Measurements from ENCODE around the gene PTDSS2.

Gene PTDSS2

DNA sequence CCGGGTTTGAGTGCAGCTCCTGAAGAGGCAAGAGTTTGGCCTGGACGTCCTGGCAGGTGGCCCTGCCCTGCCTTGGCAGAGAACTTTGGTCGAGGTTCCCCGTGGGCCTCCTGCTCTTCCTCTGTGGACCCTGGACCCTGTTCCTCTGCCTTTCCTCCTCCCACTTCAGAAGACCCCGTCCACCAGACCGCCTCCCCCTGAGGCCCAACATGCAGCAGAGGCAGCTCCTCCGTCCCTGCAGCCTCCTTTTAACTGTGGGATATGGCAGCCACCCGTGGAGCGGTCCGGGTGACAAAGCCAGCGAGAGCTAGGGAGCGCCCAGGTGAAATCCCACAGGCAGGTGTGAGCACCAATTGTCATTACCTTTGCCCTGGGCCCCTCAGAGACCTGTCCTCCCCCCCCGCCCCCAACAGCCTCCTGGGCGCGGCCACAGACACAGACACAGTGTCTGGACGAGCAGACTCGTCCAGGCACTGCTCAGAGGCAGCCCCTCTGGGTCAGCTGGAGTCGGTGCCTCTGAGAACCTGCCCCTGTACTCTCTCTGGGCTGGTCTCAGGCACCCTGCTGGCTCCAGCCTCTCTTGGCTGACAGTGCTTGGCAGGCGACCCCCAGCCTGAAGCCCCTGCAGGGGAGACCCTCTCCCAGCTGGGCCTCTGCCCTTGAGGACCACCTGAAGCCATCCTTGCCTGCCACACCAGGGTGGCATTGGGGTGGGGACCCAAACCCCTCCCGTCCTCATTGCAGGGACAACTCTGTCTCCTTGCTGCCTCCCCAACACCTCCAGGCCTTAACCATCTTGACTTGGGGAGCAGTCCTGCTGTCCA lies 4.1 kb upstream of the PTDSS2 start:
- FAIRE-seq, result no peak
- no peak for DNase-seq (ENCODE audit: insufficient read length, low spot score)

DNA sequence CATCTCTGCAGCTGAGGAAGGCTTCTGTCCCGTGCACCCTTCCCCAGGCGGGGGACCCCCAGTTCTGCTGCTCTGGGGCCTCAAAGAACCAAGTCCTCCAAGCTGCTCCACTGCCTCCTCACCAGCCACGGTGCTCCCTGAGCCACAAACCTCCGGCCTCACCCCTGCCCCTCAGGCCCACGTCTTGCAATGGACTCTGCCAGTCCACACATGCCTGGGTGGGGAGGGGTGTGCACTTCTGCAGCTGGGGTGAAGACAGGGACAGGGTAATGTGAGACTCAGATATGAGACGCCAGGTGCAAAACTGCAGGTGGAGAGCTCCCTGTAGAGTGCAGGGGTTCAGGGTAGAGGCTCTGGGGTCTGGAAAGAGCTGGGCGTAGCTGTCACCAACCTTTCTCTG lies 3.2 kb upstream of the PTDSS2 start:
- FAIRE-seq, result no peak
- DNase-seq (ENCODE audit: insufficient read length, low spot score), result no peak

DNA sequence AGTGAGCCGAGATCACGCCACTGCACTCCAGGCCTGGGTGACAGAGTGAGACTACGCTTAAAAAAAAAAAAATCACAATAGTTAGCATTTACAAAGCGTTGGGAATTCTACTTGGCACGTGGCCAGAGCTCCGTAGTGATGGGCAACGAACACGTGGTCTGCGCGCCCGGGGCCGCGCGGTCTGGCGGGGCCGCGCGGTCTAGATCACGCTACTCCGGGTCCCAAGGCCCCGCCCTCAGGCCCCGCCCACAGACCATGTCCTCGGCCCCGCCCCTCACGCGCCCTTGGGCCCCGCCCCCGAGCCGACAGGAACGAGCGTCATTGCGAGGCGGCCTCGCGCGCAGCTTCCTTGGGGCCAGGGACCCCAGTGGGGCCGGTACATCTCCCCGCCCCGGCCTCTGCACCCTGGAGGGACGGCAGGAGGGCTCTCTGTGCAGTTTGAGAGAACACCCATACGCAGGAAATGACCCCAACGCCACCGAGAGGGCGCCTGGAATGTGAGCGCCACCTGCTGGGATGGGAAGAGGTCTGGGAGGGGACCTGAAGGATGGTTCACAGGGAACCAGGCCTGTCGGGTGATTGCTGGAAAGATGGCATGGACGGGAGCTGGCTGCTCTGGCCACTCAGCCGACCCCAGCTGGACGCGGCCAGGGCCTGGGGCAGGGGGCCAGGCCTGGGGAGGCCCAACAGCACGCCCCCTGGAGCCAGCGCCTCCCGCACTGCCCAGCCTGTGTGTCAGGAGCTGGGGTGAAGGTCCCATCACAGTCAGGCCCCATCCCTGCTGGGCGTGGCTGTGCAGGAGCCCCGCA lies 2.0 kb upstream of the PTDSS2 start:
- peak; percentile 92 for DNase-seq (ENCODE audit: insufficient read length, low spot score)
- FAIRE-seq, result peak; percentile 77

DNA sequence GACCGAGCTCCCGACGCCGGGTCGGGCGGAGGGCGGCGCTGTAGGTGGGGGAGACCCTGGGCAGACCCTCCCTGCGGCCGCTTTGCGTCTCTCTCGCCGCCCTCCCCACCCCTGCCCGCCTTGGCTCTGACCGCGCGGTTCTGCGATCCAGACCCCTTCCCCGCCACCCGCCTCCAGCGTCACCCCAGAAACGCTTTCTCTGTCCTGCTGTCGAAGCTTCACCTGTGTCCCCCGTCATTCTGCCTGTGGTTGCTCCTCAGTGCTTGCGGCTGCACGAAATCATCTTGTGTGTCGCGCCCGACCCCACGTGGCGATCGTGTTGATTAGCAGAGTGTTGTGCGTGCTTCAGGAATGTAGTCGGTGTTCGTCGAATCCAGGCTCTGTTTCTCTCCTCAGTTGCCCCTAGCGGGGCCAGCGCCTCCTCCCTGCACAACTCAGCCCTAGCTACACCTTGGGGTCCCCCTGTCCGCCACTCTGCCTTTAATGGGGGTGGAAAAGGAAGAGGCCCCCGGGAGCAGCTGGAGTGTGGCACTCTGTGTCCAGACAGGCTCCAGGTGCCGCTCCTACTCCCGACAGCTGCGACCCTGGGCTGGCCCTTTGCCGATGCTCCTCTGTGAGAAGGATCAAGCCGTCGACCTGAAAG lies 851 bp downstream of the PTDSS2 start:
- DNase-seq (ENCODE audit: insufficient read length, low spot score), result peak; percentile 66
- peak; percentile 85 for FAIRE-seq

DNA sequence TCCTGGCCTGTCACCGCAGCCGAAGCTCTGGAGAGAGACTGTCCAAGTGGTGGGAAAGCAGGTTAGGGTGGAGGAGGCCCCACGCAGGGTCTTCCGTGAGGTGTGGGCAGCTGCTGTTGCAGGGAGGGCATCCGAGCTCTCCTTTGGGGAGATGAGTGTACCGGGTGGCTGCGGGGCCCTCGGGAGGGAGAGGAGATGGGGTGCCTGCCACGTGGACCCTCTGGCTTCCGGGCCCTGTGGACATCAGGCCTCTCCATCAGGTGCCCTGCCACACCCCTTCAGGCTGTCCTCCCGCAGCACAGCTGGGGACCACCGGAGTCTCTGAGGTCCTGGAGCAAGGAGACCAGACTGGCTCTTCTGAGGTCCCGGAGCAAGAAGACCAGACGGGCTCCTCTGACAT lies 1.7 kb downstream of the PTDSS2 start:
- FAIRE-seq (no peak), DNase-seq (ENCODE audit: insufficient read length, low spot score) (no peak)

DNA sequence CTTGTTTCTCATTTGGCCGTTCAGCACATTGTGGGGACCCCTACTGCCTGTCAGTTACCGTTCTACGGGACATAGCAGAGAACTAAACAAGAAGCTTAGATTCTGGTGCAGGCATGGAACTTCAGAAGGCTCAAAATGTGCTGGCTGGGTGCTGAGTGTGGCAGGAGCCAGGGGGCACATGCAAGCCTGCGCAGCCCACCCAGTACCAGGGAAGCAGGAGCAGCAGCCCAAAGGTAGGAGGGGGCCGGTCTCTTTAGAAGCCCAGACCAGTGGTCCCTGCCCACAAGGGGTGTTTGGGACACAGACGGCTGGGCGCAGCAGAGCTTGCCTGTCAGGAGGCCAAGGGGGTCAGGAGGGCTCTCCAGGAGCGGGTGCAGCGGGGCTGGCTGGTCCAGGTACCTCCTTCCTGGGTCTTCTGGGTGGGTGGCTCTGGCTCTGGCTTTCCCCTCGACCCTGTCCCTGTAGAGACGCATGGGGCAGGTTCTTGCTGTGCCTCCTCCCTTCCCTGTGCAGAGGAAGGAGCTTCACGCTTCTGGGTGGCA lies 2.2 kb downstream of the PTDSS2 start:
- DNase-seq (ENCODE audit: insufficient read length, low spot score) (no peak), FAIRE-seq (no peak)

DNA sequence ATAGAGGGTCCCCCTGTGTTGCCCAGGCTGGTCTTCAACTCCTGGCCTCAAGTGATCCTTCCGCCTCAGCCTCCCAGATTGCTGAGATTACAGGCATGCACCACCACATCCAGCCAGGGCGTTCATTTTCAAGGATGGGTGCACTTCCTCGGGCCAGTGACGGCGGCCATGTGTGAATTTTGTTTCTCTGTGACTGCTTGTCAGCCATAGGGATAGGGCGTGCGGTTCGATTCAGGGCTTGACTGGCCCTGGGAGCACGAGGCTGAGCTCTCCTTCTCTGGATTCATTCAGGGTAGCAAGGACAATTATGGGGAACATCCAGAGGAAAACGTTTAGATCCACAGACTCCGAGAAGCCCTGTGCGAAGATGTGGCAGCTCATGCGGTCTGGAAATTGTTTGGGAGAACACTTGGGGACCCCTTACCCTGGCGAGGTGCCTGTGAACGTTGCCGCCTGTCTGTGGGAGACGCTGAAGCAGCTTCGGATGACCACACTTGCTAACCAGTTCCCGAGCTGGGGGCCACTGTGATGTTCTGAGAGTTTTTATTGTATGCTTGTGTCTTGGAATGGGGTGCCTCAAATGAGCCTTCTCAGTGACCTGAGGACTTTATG lies 2.9 kb downstream of the PTDSS2 start:
- no peak for FAIRE-seq
- DNase-seq (ENCODE audit: insufficient read length, low spot score), result no peak

DNA sequence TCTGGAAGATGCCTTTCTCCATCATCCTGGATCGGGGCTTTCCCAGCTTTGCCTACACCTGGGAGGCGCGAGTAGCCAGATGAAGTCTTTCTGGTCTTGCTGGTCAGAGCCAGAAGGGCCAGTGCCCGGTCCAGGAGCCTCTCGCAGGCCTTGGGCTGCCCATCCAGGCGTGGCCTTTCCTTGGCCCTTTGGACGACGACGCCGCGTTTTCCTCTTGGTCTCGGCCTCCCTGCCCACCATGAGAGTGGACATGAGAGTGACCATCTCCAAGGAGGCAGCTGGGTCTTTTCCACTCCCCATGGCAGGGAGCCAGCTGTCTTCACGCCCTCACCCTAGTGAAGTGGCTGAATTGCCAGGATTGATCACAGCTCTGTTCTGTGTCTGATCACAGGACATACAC lies 3.5 kb downstream of the PTDSS2 start:
- no peak for FAIRE-seq
- no peak for DNase-seq (ENCODE audit: insufficient read length, low spot score)

DNA sequence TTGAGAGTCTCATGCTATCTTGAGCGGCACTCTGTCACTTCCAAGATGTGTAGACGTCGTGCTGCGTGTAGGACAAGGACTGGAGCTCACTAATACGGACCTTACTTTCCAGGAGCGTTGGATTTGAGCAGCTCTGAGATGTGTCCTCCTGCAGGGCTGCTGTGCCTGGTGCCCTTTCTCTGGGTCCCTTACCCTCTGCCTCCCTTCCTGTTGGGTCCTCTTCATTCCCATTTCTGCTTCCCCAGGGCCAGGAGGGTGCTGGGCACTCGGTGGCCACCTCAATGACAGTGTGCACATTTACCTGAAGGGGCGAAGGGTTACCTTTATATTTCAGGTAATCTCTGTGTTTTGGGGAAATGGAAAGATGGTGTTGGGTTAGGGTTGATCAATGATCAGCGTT lies 4.0 kb downstream of the PTDSS2 start:
- no peak for DNase-seq (ENCODE audit: insufficient read length, low spot score)
- no peak for FAIRE-seq

DNA sequence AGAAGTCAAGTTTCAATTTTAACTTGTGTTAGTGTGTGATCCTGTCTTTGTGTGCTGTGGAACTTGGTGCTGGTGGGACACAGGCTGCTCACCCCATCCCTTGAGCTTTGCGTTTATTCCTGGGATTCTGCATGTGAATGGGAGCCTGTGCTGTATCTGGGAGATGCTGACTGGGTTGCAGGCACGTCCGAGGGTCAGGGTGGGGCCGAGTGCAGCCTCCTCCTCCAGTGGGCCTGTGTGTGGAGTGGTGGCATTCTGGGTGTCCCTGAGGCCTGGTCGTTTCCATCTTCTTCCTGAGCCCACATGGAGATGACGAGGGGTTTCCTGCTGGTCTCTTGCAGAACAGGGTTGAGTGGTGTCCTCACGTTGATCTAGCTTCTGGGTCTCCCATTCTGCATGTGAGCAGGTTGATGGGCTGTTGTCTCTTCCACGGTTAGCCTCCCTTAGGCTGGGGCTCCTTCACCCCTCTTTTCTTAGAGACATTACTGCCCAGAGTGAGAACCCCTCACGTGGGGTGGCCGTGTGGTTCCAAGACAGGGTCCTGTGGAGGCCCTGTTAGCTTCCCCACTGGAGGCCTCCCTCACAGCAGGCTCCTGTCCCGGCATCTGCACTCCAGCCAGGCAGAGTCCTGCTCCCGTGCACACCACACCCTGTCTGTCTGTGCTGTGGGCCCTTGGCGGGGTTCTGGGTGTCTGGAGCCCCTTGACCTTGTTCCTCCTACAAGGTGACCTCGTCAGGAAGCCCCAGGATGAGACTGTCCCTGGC lies 4.9 kb downstream of the PTDSS2 start:
- FAIRE-seq (no peak), DNase-seq (ENCODE audit: insufficient read length, low spot score) (no peak)

DNA sequence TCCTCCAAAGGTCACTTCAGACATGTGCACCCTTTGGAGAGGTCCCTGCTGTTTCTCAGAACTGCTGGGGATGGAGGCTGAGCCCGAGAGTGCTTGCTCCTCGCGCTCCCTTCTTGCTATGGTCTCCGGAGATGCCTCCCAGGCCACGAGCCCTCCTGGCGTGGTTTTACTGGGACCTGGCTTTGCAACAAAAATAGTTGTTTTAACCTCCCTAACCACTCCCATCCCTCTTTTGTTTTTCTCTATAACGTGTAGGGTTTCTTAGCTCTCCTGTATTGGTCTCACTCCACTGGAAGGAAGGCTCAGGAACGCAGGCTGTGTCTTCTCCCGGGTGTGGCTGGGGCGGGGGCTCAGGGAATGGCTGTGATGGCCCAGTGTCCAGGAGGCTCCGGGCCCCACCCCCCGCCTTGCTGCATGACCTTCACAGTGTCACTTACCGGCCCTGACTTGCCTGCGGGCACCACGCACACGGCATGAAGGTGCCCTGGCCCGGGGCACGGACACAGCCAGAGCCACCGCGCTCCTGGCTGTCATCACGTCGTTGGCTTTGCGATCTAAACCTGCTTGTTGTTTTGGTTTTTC lies 5.6 kb downstream of the PTDSS2 start:
- FAIRE-seq (no peak), DNase-seq (ENCODE audit: insufficient read length, low spot score) (no peak)

DNA sequence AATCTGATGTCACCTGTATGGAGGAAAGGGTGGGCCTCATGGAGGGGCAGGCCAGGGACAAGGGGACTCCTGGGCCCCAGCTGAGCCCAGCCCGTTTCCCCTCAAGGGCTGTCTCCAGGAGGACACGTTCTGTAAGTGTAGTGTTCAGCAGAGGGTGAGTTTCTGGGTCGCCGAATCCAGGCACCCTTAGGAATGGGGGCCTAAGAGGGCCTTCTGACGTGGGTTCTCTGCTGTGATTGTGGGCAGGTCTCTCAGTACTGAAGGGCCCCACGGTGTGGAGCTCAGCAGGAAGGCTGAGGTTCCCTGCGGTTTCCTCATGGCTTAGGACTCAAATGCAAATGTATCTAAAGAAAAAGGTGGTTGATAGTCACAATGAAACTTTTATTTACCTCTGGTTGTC lies 6.5 kb downstream of the PTDSS2 start:
- FAIRE-seq (no peak), DNase-seq (ENCODE audit: insufficient read length, low spot score) (no peak)

DNA sequence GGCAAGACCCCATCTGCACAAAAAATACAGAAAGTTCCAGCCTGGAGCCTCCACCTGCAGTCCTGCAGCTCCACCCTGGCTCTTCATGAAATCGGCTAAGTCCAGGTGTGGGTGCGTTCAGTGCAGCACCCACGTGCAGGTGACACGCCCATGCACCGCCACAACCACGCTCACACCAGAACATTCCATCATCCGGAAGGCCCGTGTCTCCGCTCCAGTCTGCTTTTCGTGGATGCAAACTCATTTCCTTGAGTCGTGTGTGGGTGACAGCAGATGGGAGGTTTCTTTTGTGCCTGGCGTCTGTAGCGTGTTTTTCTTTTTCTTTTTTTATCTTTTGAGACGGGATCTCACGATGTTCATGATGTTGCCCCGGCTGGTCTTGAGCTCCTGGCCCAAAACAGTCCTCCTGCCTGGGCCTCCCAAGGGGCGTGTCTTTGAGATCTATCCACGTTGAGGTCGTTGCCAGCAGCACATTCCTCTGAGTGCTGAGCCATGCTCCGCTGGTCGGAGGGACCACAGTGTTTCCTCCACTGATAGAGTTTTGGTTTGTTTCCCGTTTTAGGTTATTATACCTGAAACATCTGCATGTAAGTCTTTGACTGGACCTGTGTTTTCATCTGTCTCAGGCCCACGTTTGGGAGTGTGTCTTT lies 7.2 kb downstream of the PTDSS2 start:
- no peak for DNase-seq (ENCODE audit: insufficient read length, low spot score)
- FAIRE-seq, result no peak

DNA sequence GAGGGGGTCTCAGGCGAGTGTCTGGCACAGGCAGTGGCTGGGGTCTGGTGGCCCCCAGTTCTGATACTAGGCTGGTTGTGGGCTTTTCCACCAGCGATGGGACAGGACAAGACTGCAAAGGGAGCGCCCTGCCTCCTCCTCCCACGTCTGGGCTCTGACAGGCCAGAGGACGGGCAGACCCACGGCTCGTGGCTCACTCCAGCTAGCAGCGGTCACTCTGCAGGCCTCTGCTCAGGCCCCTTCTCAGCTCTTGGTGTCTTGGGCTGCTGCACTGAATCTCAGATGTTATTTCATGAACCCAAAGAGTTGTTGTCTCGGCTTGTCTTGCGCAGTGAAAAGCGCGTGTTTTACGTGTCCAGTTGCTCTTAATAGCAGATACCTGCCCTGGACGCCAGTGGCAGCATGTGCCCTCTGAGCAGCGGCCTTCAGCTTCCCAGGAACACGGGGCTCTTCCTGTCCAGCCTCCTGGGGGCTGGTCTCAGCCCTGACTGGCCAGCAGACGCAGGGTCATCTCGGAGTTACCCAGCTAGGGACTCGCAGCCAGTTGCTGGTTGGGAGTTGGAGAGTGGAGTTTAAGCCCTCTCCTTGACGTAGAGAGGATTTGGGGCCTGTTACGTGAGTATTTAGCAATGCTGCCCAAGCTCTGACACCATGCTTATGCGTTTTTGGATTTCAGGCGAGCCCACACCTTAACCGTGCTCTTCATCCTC lies 9.6 kb downstream of the PTDSS2 start:
- no peak for FAIRE-seq
- DNase-seq (ENCODE audit: insufficient read length, low spot score), result no peak

DNA sequence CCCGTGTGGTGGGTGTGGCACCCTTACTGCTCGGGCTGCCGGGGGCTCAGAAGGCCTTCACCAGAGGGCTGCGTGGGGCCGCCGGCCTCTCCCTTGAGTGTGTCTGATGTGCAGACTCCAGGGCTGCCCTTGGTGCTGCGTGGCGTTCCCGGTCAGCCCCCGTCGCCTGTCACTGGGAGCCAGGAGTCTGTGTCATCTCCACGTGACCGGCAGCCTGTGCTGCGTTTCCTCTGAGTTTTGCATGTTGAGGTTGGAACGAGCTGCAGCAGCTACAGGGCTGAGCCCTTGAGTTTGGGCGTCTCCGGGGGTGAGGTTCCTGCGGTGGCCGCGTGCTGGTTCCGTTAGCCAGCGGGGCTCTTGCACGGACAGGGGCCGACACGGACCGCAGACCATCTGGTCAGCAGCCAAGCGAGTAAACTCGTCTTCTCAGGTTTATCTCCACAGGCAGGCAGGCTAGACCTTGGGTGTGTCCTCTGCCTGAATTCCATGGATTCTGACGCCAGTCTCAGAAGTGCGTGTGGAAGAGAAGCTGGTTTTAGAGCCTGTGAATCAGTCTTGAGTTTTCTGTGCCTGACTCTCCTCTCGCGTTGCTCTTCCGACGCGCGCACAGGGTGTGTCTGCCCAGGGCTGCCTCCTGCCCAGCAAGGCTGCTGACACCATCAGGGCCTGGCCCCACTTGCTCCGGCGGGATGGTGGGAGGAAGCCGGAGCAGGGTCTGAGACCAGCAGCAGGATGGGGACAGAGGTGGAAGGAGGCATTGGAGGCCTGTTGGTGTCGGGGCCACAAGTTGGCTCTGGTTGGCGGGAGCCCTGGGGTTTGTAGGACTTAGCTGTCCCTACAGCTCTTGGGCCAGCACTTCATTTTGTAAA lies 10.5 kb downstream of the PTDSS2 start:
- DNase-seq (ENCODE audit: insufficient read length, low spot score) (no peak), FAIRE-seq (no peak)

DNA sequence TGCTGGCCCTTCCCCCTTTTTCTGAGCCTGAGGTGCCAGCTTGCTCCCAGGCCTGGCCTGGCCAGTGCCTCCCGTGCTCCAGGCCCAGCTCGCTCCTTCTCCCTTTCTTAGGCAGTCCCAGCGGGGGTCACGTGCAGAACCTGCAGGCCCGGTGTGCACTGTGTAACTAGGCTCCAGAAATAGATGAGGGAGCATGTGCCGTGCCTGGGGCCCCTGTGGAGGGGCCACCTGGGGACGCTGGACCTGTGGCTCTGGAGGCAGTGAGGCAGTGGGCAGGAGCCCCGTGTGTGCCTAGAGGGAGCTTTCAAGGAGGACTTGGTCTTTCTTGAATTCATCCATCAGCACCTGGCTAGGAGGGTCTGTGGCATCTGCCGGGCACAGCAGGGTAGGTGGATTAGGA lies 11.5 kb downstream of the PTDSS2 start:
- FAIRE-seq (no peak), DNase-seq (ENCODE audit: insufficient read length, low spot score) (no peak)

DNA sequence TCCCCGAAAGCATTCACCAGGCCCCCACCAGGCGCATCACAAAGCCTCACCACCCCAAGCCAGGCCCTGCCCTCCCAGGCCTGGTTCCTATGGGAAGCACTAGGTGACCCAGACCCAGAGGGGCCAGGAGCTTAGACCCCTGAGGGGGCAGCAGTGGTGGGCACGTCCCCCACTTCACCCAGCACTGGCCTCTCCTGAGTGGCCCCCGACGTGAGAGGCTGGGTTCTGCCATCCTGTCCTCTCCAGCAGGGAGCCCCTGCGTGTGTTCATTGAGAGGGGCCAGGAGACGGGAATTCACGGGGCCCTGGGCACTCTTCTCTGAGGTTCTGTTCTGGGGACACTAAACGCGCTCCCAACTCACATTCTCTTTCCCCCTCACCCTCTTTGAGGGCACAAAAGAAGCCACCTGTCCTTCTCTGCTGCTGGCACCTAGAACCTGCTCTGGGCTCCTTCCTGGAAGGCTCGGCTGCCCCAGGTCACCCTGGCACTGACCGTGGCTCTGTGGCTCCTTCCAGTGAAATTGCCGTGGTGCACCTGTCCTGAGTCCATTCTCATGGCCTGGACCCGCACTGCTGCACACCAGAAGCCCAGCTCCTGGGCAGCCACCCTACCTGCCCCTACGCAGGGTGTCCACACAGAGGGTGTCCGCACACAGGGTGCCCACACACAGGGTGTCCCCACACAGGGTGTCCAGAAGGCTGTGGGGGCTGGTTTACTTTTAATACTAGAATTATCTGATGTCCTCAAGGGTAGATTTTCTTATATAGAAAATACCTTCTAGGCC lies 12.2 kb downstream of the PTDSS2 start:
- no peak for DNase-seq (ENCODE audit: insufficient read length, low spot score)
- FAIRE-seq, result no peak

All from HTR-8/SVneo (cell line).